ENCODE measurements around the gene EPHB2. TPM values are rescaled to one million over a fixed set of nuclear protein-coding genes. Genes with fewer than 3 reads are reported as not detected.

EPHB2 gene
- total RNA-seq, 1 experiment from 2014 or later: 18.5 TPM

DNA sequence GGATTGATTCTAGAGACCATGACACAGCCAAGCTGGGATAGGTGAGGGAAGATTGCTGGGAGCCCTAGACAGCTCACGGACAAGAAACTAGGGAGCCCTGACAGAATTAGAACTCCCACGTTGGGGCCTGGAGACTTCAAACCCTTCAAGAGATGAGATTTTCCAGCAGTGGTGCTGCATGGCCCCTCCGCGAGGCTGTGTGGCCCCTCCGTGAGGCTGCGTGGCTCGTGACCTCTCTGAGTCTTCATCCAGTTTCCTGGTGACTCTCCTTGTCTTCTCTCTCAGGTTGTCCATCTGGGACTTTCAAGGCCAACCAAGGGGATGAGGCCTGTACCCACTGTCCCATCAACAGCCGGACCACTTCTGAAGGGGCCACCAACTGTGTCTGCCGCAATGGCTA is 152.1 kb downstream of the EPHB2 start (continued):
- TF ChIP-seq, protein P1, sequence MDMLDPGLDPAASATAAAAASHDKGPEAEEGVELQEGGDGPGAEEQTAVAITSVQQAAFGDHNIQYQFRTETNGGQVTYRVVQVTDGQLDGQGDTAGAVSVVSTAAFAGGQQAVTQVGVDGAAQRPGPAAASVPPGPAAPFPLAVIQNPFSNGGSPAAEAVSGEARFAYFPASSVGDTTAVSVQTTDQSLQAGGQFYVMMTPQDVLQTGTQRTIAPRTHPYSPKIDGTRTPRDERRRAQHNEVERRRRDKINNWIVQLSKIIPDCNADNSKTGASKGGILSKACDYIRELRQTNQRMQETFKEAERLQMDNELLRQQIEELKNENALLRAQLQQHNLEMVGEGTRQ (CRISPR knock-in tag; IDR thresholded peaks at IDR 0.05): no peak
- TF ChIP-seq ZNF138 (CRISPR knock-in tag; conservative IDR thresholded peaks at IDR 0.05): no peak

DNA sequence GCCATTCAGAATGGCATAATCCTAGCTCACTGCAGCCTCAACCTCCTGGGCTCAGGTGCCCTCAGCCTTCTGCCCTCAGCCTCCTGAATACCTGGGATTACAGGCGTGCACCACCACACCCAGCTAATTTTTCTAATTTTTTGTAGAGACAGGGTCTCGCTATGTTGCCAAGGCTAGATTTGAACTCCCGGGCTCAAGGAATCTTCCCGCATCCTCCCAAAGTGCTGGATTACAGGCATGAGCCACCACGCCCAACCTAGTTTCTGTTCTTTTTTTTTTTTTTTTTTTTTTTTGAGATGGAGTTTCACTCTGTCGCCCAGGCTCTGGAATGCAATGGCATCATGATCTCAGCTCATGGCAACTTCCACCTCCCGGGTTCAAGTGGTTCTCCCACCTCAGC is 153.1 kb downstream of the EPHB2 start:
- ChIA-PET POLR2A (no interaction called here), CTCF (interaction anchor here (3.4 kb wide), 1 partner anchor 11 kb away, joined by 57 read pairs; no protein-coding TSS in a partner anchor)
- no peak overlapping the region for H3K4me3 Mint-ChIP-seq
- no peaks in the 10 kb centered on the region for H3K4me1 Mint-ChIP-seq
- H3K9me3 Mint-ChIP-seq: 0 out of 2 replicates have a peak, but pooled peaks cover 3% of the 10 kb centered on the region
- TF ChIP-seq ZBTB21 (CRISPR knock-in tag; IDR thresholded peaks at IDR 0.05; ENCODE audit: borderline replicate concordance) (no peak), NFATC4 (CRISPR knock-in tag; IDR thresholded peaks at IDR 0.05) (no peak), JAZF1 (CRISPR knock-in tag; IDR thresholded peaks at IDR 0.05) (no peak), PRRX2 (CRISPR knock-in tag; IDR thresholded peaks at IDR 0.05) (no peak), SP1 (CRISPR knock-in tag; conservative IDR thresholded peaks at IDR 0.05) (no peak), NR2C2 (CRISPR knock-in tag; IDR thresholded peaks at IDR 0.05) (no peak)
- TF ChIP-seq, protein P2, sequence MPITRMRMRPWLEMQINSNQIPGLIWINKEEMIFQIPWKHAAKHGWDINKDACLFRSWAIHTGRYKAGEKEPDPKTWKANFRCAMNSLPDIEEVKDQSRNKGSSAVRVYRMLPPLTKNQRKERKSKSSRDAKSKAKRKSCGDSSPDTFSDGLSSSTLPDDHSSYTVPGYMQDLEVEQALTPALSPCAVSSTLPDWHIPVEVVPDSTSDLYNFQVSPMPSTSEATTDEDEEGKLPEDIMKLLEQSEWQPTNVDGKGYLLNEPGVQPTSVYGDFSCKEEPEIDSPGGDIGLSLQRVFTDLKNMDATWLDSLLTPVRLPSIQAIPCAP (CRISPR knock-in tag; IDR thresholded peaks at IDR 0.05): no peak
- TF ChIP-seq, protein P3, sequence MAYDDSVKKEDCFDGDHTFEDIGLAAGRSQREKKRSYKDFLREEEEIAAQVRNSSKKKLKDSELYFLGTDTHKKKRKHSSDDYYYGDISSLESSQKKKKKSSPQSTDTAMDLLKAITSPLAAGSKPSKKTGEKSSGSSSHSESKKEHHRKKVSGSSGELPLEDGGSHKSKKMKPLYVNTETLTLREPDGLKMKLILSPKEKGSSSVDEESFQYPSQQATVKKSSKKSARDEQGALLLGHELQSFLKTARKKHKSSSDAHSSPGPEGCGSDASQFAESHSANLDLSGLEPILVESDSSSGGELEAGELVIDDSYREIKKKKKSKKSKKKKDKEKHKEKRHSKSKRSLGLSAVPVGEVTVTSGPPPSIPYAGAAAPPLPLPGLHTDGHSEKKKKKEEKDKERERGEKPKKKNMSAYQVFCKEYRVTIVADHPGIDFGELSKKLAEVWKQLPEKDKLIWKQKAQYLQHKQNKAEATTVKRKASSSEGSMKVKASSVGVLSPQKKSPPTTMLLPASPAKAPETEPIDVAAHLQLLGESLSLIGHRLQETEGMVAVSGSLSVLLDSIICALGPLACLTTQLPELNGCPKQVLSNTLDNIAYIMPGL (CRISPR knock-in tag; IDR thresholded peaks at IDR 0.05): no peak
- no peaks in the 10 kb centered on the region for H3K27me3 Mint-ChIP-seq (ENCODE audit: low read depth)
- no peak overlapping the region for H3K27ac Mint-ChIP-seq
- peaks cover 2% of the 10 kb centered on the region; the same call in 1 of the 2 replicates for H3K36me3 Mint-ChIP-seq
- DNase-seq (ENCODE audit: low spot score) (no peak), ATAC-seq (no peak)

DNA sequence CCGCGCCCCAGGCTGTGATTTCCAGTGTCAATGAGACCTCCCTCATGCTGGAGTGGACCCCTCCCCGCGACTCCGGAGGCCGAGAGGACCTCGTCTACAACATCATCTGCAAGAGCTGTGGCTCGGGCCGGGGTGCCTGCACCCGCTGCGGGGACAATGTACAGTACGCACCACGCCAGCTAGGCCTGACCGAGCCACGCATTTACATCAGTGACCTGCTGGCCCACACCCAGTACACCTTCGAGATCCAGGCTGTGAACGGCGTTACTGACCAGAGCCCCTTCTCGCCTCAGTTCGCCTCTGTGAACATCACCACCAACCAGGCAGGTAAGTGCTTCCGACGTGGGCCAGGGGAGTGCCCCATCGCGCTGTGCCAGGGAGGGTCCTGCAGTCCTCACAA is 154.2 kb downstream of the EPHB2 start:
- CTCF ChIA-PET: interaction anchor here (0.9 kb wide), 1 partner anchor 161 kb away, joined by 5 read pairs; no protein-coding TSS in a partner anchor
- H3K4me1 Mint-ChIP-seq: 0 out of 2 replicates have a peak, but pooled peaks cover 3% of the 10 kb centered on the region
- DNase-seq (ENCODE audit: low spot score) (no peak), ATAC-seq (no peak)
- no peaks in the 10 kb centered on the region for H3K27me3 Mint-ChIP-seq (ENCODE audit: low read depth)
- POLR2A ChIA-PET: no interaction called here
- no peak overlapping the region for H3K27ac Mint-ChIP-seq
- 0 out of 2 replicates have a peak, but pooled peaks cover 3% of the 10 kb centered on the region for H3K9me3 Mint-ChIP-seq
- H3K4me3 Mint-ChIP-seq: no peak overlapping the region
- H3K36me3 Mint-ChIP-seq: peaks cover 2% of the 10 kb centered on the region; the same call in 1 of the 2 replicates
- TF ChIP-seq, protein P4, sequence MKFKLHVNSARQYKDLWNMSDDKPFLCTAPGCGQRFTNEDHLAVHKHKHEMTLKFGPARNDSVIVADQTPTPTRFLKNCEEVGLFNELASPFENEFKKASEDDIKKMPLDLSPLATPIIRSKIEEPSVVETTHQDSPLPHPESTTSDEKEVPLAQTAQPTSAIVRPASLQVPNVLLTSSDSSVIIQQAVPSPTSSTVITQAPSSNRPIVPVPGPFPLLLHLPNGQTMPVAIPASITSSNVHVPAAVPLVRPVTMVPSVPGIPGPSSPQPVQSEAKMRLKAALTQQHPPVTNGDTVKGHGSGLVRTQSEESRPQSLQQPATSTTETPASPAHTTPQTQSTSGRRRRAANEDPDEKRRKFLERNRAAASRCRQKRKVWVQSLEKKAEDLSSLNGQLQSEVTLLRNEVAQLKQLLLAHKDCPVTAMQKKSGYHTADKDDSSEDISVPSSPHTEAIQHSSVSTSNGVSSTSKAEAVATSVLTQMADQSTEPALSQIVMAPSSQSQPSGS (CRISPR knock-in tag; IDR thresholded peaks at IDR 0.05; ENCODE audit: borderline replicate concordance, low read depth): no peak
- TF ChIP-seq, protein P5, sequence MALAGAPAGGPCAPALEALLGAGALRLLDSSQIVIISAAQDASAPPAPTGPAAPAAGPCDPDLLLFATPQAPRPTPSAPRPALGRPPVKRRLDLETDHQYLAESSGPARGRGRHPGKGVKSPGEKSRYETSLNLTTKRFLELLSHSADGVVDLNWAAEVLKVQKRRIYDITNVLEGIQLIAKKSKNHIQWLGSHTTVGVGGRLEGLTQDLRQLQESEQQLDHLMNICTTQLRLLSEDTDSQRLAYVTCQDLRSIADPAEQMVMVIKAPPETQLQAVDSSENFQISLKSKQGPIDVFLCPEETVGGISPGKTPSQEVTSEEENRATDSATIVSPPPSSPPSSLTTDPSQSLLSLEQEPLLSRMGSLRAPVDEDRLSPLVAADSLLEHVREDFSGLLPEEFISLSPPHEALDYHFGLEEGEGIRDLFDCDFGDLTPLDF (CRISPR knock-in tag; IDR thresholded peaks at IDR 0.05): no peak
- TF ChIP-seq EMX1 (CRISPR knock-in tag; IDR thresholded peaks at IDR 0.05): no peak
- TF ChIP-seq, protein P6, sequence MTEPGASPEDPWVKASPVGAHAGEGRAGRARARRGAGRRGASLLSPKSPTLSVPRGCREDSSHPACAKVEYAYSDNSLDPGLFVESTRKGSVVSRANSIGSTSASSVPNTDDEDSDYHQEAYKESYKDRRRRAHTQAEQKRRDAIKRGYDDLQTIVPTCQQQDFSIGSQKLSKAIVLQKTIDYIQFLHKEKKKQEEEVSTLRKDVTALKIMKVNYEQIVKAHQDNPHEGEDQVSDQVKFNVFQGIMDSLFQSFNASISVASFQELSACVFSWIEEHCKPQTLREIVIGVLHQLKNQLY (CRISPR knock-in tag; IDR thresholded peaks at IDR 0.05): no peak
- TF ChIP-seq RELA (CRISPR knock-in tag; IDR thresholded peaks at IDR 0.05; ENCODE audit: borderline replicate concordance): no peak
- TF ChIP-seq JUN (CRISPR knock-in tag; IDR thresholded peaks at IDR 0.05): no peak
- TF ChIP-seq, protein P7, sequence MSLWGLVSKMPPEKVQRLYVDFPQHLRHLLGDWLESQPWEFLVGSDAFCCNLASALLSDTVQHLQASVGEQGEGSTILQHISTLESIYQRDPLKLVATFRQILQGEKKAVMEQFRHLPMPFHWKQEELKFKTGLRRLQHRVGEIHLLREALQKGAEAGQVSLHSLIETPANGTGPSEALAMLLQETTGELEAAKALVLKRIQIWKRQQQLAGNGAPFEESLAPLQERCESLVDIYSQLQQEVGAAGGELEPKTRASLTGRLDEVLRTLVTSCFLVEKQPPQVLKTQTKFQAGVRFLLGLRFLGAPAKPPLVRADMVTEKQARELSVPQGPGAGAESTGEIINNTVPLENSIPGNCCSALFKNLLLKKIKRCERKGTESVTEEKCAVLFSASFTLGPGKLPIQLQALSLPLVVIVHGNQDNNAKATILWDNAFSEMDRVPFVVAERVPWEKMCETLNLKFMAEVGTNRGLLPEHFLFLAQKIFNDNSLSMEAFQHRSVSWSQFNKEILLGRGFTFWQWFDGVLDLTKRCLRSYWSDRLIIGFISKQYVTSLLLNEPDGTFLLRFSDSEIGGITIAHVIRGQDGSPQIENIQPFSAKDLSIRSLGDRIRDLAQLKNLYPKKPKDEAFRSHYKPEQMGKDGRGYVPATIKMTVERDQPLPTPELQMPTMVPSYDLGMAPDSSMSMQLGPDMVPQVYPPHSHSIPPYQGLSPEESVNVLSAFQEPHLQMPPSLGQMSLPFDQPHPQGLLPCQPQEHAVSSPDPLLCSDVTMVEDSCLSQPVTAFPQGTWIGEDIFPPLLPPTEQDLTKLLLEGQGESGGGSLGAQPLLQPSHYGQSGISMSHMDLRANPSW (CRISPR knock-in tag; conservative IDR thresholded peaks at IDR 0.05; ENCODE audit: low read depth): no peak
- TF ChIP-seq OVOL2 (CRISPR knock-in tag; IDR thresholded peaks at IDR 0.05; ENCODE audit: borderline replicate concordance): no peak
- TF ChIP-seq NFYB (CRISPR knock-in tag; conservative IDR thresholded peaks at IDR 0.05; ENCODE audit: low read depth): no peak
- no peak for TF ChIP-seq ZNF317 (CRISPR knock-in tag; IDR thresholded peaks at IDR 0.05; ENCODE audit: borderline replicate concordance, low read depth)
- TF ChIP-seq, protein P8, sequence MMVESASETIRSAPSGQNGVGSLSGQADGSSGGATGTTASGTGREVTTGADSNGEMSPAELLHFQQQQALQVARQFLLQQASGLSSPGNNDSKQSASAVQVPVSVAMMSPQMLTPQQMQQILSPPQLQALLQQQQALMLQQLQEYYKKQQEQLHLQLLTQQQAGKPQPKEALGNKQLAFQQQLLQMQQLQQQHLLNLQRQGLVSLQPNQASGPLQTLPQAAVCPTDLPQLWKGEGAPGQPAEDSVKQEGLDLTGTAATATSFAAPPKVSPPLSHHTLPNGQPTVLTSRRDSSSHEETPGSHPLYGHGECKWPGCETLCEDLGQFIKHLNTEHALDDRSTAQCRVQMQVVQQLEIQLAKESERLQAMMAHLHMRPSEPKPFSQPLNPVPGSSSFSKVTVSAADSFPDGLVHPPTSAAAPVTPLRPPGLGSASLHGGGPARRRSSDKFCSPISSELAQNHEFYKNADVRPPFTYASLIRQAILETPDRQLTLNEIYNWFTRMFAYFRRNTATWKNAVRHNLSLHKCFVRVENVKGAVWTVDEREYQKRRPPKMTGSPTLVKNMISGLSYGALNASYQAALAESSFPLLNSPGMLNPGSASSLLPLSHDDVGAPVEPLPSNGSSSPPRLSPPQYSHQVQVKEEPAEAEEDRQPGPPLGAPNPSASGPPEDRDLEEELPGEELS (CRISPR knock-in tag; IDR thresholded peaks at IDR 0.05): no peak
- no peak for TF ChIP-seq CBFB (CRISPR knock-in tag; IDR thresholded peaks at IDR 0.05; ENCODE audit: low read depth)
